CD14-positive monocyte (primary cell): ENCODE results near the gene TRAF1. TPM values are rescaled to one million over a fixed set of nuclear protein-coding genes. Genes with fewer than 3 reads are reported as not detected.
A peak's percentile ranks its signal among the peaks of the same experiment; 100 is the strongest.

ENCODE experiments used
- DNase-seq, 3 donors: peaks; one replicate each; pipeline ENCODE4 v3.0.0-alpha.2; 2011 to 2022
- H2AFZ ChIP-seq: 2 replicates; pipeline ENCODE4 v1.6.0; 2012; ENCODE audit warnings: mild to moderate bottlenecking, low read depth, low read length, inconsistent platforms; ENCODE audit not compliant: insufficient read depth, poor library complexity, severe bottlenecking
- H3K27ac ChIP-seq, 2 donors: 1 replicate in 1 of 2; 2 replicates in 1 of 2; pipeline ENCODE4 v1.5.1; 2012 to 2013; ENCODE audit warnings: low read length in 2 of 2, control low read depth in 1 of 2, inconsistent platforms in 1 of 2, low read depth in 1 of 2, mild to moderate bottlenecking in 1 of 2
- H3K27me3 ChIP-seq, 2 donors: one replicate each; pipeline versions ENCODE4 v1.6.0 to v1.6.1; 2011 to 2013; ENCODE audit warnings: low read length in 2 of 2; ENCODE audit not compliant: control insufficient read depth in 2 of 2, insufficient read depth in 2 of 2
- H3K36me3 ChIP-seq, 2 donors: replicated peaks in 1 of 2; 1 replicate in 1 of 2; 2 replicates in 1 of 2; pipeline versions ENCODE4 v1.5.1 to v1.6.1; 2012 to 2013; ENCODE audit warnings: low read length in 2 of 2, control low read depth in 1 of 2, inconsistent platforms in 1 of 2, mild to moderate bottlenecking in 1 of 2; ENCODE audit not compliant: insufficient read depth in 2 of 2, control insufficient read depth in 1 of 2
- H3K4me1 ChIP-seq, 2 donors: 1 replicate in 1 of 2; 2 replicates in 1 of 2; pipeline versions ENCODE4 v1.5.1 to v1.6.1; 2012 to 2013; ENCODE audit warnings: low read length in 2 of 2, control low read depth in 1 of 2, inconsistent platforms in 1 of 2, mild to moderate bottlenecking in 1 of 2, moderate library complexity in 1 of 2; ENCODE audit not compliant: insufficient read depth in 2 of 2, control insufficient read depth in 1 of 2
- H3K4me2 ChIP-seq: replicated peaks from 2 replicates; pipeline ENCODE3; 2012; ENCODE audit warnings: low read length, moderate library complexity, mild to moderate bottlenecking; ENCODE audit not compliant: poor library complexity, severe bottlenecking; ENCODE audit errors: extremely low read depth
- H3K4me3 ChIP-seq, 3 experiments: fragments of 200-600 bp in 1 of 3; sonication (generic) in 1 of 3; replicated peaks in 1 of 3; 1 replicate in 2 of 3; 2 replicates in 1 of 3; pipeline ENCODE4 v1.5.1; 2011 to 2013; ENCODE audit warnings: low read length in 3 of 3, mild to moderate bottlenecking in 3 of 3, control low read depth in 2 of 3, low read depth in 2 of 3, inconsistent platforms in 1 of 3, moderate library complexity in 1 of 3
- H3K79me2 ChIP-seq: 2 replicates; pipeline ENCODE4 v1.6.0; 2012; ENCODE audit warnings: mild to moderate bottlenecking, control low read depth, inconsistent platforms, low read length, moderate library complexity; ENCODE audit not compliant: insufficient read depth
- H3K9ac ChIP-seq: 2 replicates; pipeline ENCODE4 v1.6.0; 2017; ENCODE audit warnings: low read length, mild to moderate bottlenecking; ENCODE audit not compliant: insufficient read depth, poor library complexity, severe bottlenecking
- H3K9me3 ChIP-seq, 2 donors: replicated peaks in 1 of 2; 1 replicate in 1 of 2; 2 replicates in 1 of 2; pipeline versions ENCODE4 v1.5.1 to v1.6.1; 2012 to 2013; ENCODE audit warnings: low read length in 2 of 2, control low read depth in 1 of 2; ENCODE audit not compliant: control insufficient read depth in 1 of 2, insufficient read depth in 1 of 2
- H4K20me1 ChIP-seq: 2 replicates; pipeline ENCODE4 v1.6.0; 2012; ENCODE audit warnings: mild to moderate bottlenecking, low read length, control low read depth, moderate library complexity; ENCODE audit not compliant: insufficient read depth
- H3K27ac Mint-ChIP-seq, 7 donors: one replicate each; pipeline ENCODE4 v1.8.0; 2020; ENCODE audit warnings: mild to moderate bottlenecking in 7 of 7, mixed read lengths in 7 of 7, moderate library complexity in 6 of 7, inconsistent platforms in 2 of 7
- H3K27me3 Mint-ChIP-seq, 3 donors: one replicate each; pipeline ENCODE4 v1.8.0; 2021 to 2022; ENCODE audit warnings: low read depth in 3 of 3, mild to moderate bottlenecking in 3 of 3, mixed read lengths in 3 of 3, moderate library complexity in 3 of 3, inconsistent platforms in 1 of 3
- H3K36me3 Mint-ChIP-seq, 2 donors: one replicate each; pipeline ENCODE4 v1.8.0; 2020; ENCODE audit warnings: mixed read lengths in 2 of 2, inconsistent platforms in 1 of 2, mild to moderate bottlenecking in 1 of 2
- H3K4me1 Mint-ChIP-seq: one replicate; pipeline ENCODE4 v1.8.0; 2020; ENCODE audit warnings: mild to moderate bottlenecking, mixed read lengths
- H3K4me3 Mint-ChIP-seq, 2 donors: one replicate each; pipeline ENCODE4 v1.8.0; 2020; ENCODE audit warnings: mild to moderate bottlenecking in 2 of 2, mixed read lengths in 2 of 2, moderate library complexity in 1 of 2
- H3K9me3 Mint-ChIP-seq, 7 donors: one replicate each; pipeline ENCODE4 v1.8.0; 2020 to 2022; ENCODE audit warnings: mixed read lengths in 7 of 7, mild to moderate bottlenecking in 6 of 7, moderate library complexity in 6 of 7, inconsistent platforms in 2 of 7
- CTCF ChIP-seq: fragments of 200-600 bp; IDR thresholded peaks from one replicate; pipeline ENCODE4 v1.8.0; 2022; ENCODE audit warnings: antibody characterized with exemption, mild to moderate bottlenecking
- WGBS: methylation state at CpG from one replicate; pipeline ENCODE4 v1.1.5; 2013; ENCODE audit warnings: missing lambda C conversion rate; ENCODE audit not compliant: insufficient coverage; 5-methylcytosine and 5-hydroxymethylcytosine counted together
- intact Hi-C, 2 donors: fragments of 100-400 bp; cut with micrococcal nuclease; formaldehyde crosslinking; loops; one replicate each; pipeline versions ENCODE4 v1.15.0 to v1.15.1; 2023
- polyA plus RNA-seq, 3 donors: library from polyadenylated mRNA; depleted of rRNA in 1 of 3; unstranded in 2 of 3; stranded (reverse) in 1 of 3; fragments of 300-500 nt in 2 of 3; fragments of >200 nt in 1 of 3; fragmentation: Illumina TruSeq in 2 of 3; gene quantifications; 1 replicate in 2 of 3; 2 replicates in 1 of 3; pipeline ENCODE4 v1.2.3, GENCODE V29; 2012 to 2021

Gene TRAF1
- polyA plus RNA-seq, 3 donors, result 0.15 to 22.8 (median 0.74) TPM

GRCh38 chr9:120856700-120857099, 69.9 kb downstream of the TRAF1 start:
- no peaks in the 10 kb centered on the region for H3K9me3 ChIP-seq
- H3K79me2 ChIP-seq, result peaks cover 4% of the 10 kb centered on the region
- peaks cover 68 to 98% of the 10 kb centered on the region in 2 donors for H3K36me3 ChIP-seq
- H3K4me3 Mint-ChIP-seq, result no peak overlapping the region
- peaks cover 0 to 3% (median 0%) of the 10 kb centered on the region in 3 donors for H3K27me3 Mint-ChIP-seq
- no peak overlapping the region for H3K9ac ChIP-seq
- no peak overlapping the region for H3K4me3 ChIP-seq
- H4K20me1 ChIP-seq, result no peaks in the 10 kb centered on the region
- no peak overlapping the region for H2AFZ ChIP-seq
- H3K27ac ChIP-seq, result no peak overlapping the region
- H3K4me1 Mint-ChIP-seq, result peaks cover 1% of the 10 kb centered on the region
- intact Hi-C loops, result no loop called here
- 100% methylated on average over 2 of the region's 4 CpGs for WGBS
- no peaks in the 10 kb centered on the region for H3K4me1 ChIP-seq
- H3K36me3 Mint-ChIP-seq, result peaks cover 84 to 86% of the 10 kb centered on the region in 2 donors
- H3K9me3 Mint-ChIP-seq, result no peaks in the 10 kb centered on the region
- no peak for TF ChIP-seq CTCF
- peak overlapping the region in 3 of 7 donors; percentile 26 to 60 (median 40) for H3K27ac Mint-ChIP-seq
- no peak for DNase-seq
- no peaks in the 10 kb centered on the region for H3K27me3 ChIP-seq
- no peak overlapping the region for H3K4me2 ChIP-seq

GRCh38 chr9:120855827-120856670, 70.5 kb downstream of the TRAF1 start:
- H3K9ac ChIP-seq, result no peak overlapping the region
- intact Hi-C loops, result no loop called here
- Mint-ChIP-seq H3K36me3 (peaks cover 81% of the 10 kb centered on the region in 2 donors), H3K27ac (peak overlapping the region in 4 of 7 donors; percentile 26 to 68 (median 44)), H3K27me3 (peaks cover 0 to 3% (median 0%) of the 10 kb centered on the region in 3 donors), H3K9me3 (no peaks in the 10 kb centered on the region), H3K4me1 (peaks cover 1% of the 10 kb centered on the region), H3K4me3 (no peak overlapping the region)
- peaks cover 61 to 98% of the 10 kb centered on the region in 2 donors for H3K36me3 ChIP-seq
- no peaks in the 10 kb centered on the region for H3K79me2 ChIP-seq
- no peaks in the 10 kb centered on the region for H3K9me3 ChIP-seq
- H3K4me1 ChIP-seq, result no peaks in the 10 kb centered on the region
- no peak overlapping the region for H3K27ac ChIP-seq
- H2AFZ ChIP-seq, result no peak overlapping the region
- H3K4me2 ChIP-seq, result no peak overlapping the region
- 92% methylated on average over 7 of the region's 7 CpGs for WGBS
- no peak overlapping the region for H3K4me3 ChIP-seq
- no peaks in the 10 kb centered on the region for H4K20me1 ChIP-seq
- TF ChIP-seq CTCF, result no peak
- no peaks in the 10 kb centered on the region for H3K27me3 ChIP-seq
- DNase-seq, result no peak
